IMR-90 (cell line): Measurements from ENCODE around the gene PIEZO1. TPM values are rescaled to one million over a fixed set of nuclear protein-coding genes. Genes with fewer than 3 reads are reported as not detected.

Experiments
- ATAC-seq: fragments of 200-7000 bp; cut with Tn5 transposase; 2 replicates; pipeline ENCODE4 v1.9.1; 2020; ENCODE audit warnings: low read depth, mild to moderate bottlenecking, moderate library complexity
- BruUV-seq: library from RNA; stranded (reverse); fragments of 400-500 nt; replicated peaks from 2 replicates; lab custom pipeline; 2021; lab: Mats Ljungman, UMichigan
- CTCF ChIA-PET: fragments of 300-600 bp; formaldehyde crosslinking; extraction: SDS; loops from one replicate; lab custom pipeline; 2021; ENCODE audit warnings: antibody characterized with exemption; lab: Yijun Ruan, JAX
- POLR2A ChIA-PET: fragments of 300-600 bp; sonication (Branson Sonifier 250); formaldehyde crosslinking; loops from one replicate; lab custom pipeline; 2022; ENCODE audit warnings: antibody characterized with exemption; ENCODE audit not compliant: unreplicated experiment; lab: Charles Lee
- DNase-seq: peaks from one replicate; pipeline ENCODE4 v3.0.0; 2013
- H2AFZ ChIP-seq: replicated peaks from 2 replicates; pipeline ENCODE3; 2013; ENCODE audit warnings: low read length, mild to moderate bottlenecking; ENCODE audit not compliant: poor library complexity
- H2AK5ac ChIP-seq: 2 replicates; pipeline ENCODE4 v1.6.1; 2013; ENCODE audit warnings: low read depth, low read length, inconsistent platforms
- H2AK9ac ChIP-seq: replicated peaks from 2 replicates; pipeline ENCODE3; 2013; ENCODE audit warnings: mild to moderate bottlenecking, low read depth, low read length, moderate library complexity; ENCODE audit not compliant: poor library complexity
- H2BK120ac ChIP-seq: 2 replicates; pipeline ENCODE4 v1.6.1; 2013; ENCODE audit warnings: low read depth, low read length, inconsistent platforms
- H2BK15ac ChIP-seq: 3 replicates; pipeline ENCODE4 v1.6.1; 2013; ENCODE audit warnings: low read depth, low read length, inconsistent platforms
- H2BK20ac ChIP-seq: 2 replicates; pipeline ENCODE4 v1.6.1; 2013; ENCODE audit warnings: low read depth, mild to moderate bottlenecking, inconsistent platforms, low read length, moderate library complexity
- H2BK5ac ChIP-seq: 2 replicates; pipeline ENCODE4 v1.6.1; 2013; ENCODE audit warnings: mild to moderate bottlenecking, low read depth, low read length, inconsistent platforms; ENCODE audit not compliant: poor library complexity, severe bottlenecking
- H3K14ac ChIP-seq: replicated peaks from 2 replicates; pipeline ENCODE4 v1.6.1; 2013; ENCODE audit warnings: low read depth, low read length, inconsistent platforms
- H3K18ac ChIP-seq: 2 replicates; pipeline ENCODE4 v1.6.1; 2013; ENCODE audit warnings: low read depth, low read length, control low read depth
- H3K23ac ChIP-seq: 2 replicates; pipeline ENCODE4 v1.6.1; 2013; ENCODE audit warnings: low read depth, low read length, inconsistent platforms
- H3K27ac ChIP-seq: 2 replicates; pipeline ENCODE4 v1.5.1; 2013; ENCODE audit warnings: mild to moderate bottlenecking, control low read depth, low read length; ENCODE audit not compliant: insufficient read depth
- H3K27me3 ChIP-seq: 2 replicates; pipeline ENCODE4 v1.6.1; 2013; ENCODE audit warnings: low read length; ENCODE audit not compliant: control insufficient read depth, insufficient read depth
- H3K36me3 ChIP-seq: 2 replicates; pipeline ENCODE4 v1.6.1; 2013; ENCODE audit warnings: low read length, mixed read lengths; ENCODE audit not compliant: control insufficient read depth, insufficient read depth
- H3K4ac ChIP-seq: 2 replicates; pipeline ENCODE4 v1.6.1; 2013; ENCODE audit warnings: low read depth, low read length, inconsistent platforms
- H3K4me1 ChIP-seq: 2 replicates; pipeline ENCODE4 v1.6.1; 2013; ENCODE audit warnings: low read length, mixed read lengths; ENCODE audit not compliant: control insufficient read depth, insufficient read depth
- H3K4me2 ChIP-seq: 2 replicates; pipeline ENCODE4 v1.6.1; 2013; ENCODE audit warnings: low read depth, mild to moderate bottlenecking, control low read depth, low read length, moderate library complexity
- H3K4me3 ChIP-seq: 2 replicates; pipeline ENCODE4 v1.5.1; 2013; ENCODE audit warnings: low read depth, mild to moderate bottlenecking, control low read depth, low read length, moderate library complexity; ENCODE audit not compliant: insufficient read depth
- H3K56ac ChIP-seq: 2 replicates; pipeline ENCODE4 v1.6.1; 2013; ENCODE audit warnings: low read length, inconsistent platforms; ENCODE audit not compliant: insufficient read depth; ENCODE audit errors: extremely low read depth
- H3K79me1 ChIP-seq, 2 experiments: 2 replicates each; pipeline ENCODE4 v1.6.1; 2013; ENCODE audit warnings: low read length in 2 of 2, inconsistent platforms in 1 of 2, low read depth in 1 of 2
- H3K9ac ChIP-seq: 2 replicates; pipeline ENCODE4 v1.6.1; 2013; ENCODE audit warnings: low read depth, low read length, control low read depth
- H3K9me1 ChIP-seq: 2 replicates; pipeline ENCODE4 v1.6.1; 2013; ENCODE audit warnings: low read length, inconsistent platforms; ENCODE audit not compliant: insufficient read depth
- H3K9me3 ChIP-seq: 2 replicates; pipeline ENCODE4 v1.6.1; 2013; ENCODE audit warnings: low read length; ENCODE audit not compliant: control insufficient read depth, insufficient read depth
- H4K20me1 ChIP-seq: 2 replicates; pipeline ENCODE4 v1.6.1; 2013; ENCODE audit warnings: low read length, inconsistent platforms; ENCODE audit not compliant: insufficient read depth
- H4K5ac ChIP-seq: 2 replicates; pipeline ENCODE4 v1.6.1; 2013; ENCODE audit warnings: mild to moderate bottlenecking, low read depth, low read length, control low read depth
- H4K8ac ChIP-seq, 2 experiments: 2 replicates each; pipeline ENCODE4 v1.6.1; 2013; ENCODE audit warnings: low read depth in 2 of 2, low read length in 2 of 2, control low read depth in 1 of 2, inconsistent platforms in 1 of 2
- H4K91ac ChIP-seq: 2 replicates; pipeline ENCODE4 v1.6.1; 2013; ENCODE audit warnings: low read depth, low read length, inconsistent platforms; ENCODE audit not compliant: insufficient read depth
- BHLHE40 ChIP-seq: fragments of 150-350 bp; IDR thresholded peaks from 2 replicates; pipeline ENCODE4 v1.6.1; 2016; ENCODE audit warnings: mild to moderate bottlenecking, low read depth, low read length
- CEBPB ChIP-seq: IDR thresholded peaks from 2 replicates; pipeline ENCODE4 v1.6.1; 2012; ENCODE audit warnings: low read depth, low read length, improper control_type of control experiment
- CHD1 ChIP-seq: IDR thresholded peaks from 2 replicates; pipeline ENCODE4 v1.6.1; 2012; ENCODE audit warnings: low read depth, low read length, improper control_type of control experiment
- FOS ChIP-seq: fragments of 150-350 bp; IDR thresholded peaks from 2 replicates; pipeline ENCODE4 v1.6.1; 2016; ENCODE audit warnings: low read depth, low read length
- MAZ ChIP-seq: IDR thresholded peaks from 2 replicates; pipeline ENCODE4 v1.6.1; 2012; ENCODE audit warnings: low read depth, mild to moderate bottlenecking, low read length, improper control_type of control experiment, moderate library complexity, borderline replicate concordance
- NFE2L2 ChIP-seq: fragments of 150-350 bp; IDR thresholded peaks from 2 replicates; pipeline ENCODE4 v1.6.1; 2016; ENCODE audit warnings: low read depth, mild to moderate bottlenecking, low read length
- POLR2A ChIP-seq: IDR thresholded peaks from 2 replicates; pipeline ENCODE4 v1.6.1; 2012; ENCODE audit warnings: mild to moderate bottlenecking, low read depth, low read length
- RAD21 ChIP-seq: IDR thresholded peaks from 2 replicates; pipeline ENCODE4 v1.6.1; 2012; ENCODE audit warnings: low read length, improper control_type of control experiment
- RCOR1 ChIP-seq: IDR thresholded peaks from 2 replicates; pipeline ENCODE4 v1.6.1; 2012; ENCODE audit warnings: mild to moderate bottlenecking, low read length, improper control_type of control experiment; ENCODE audit not compliant: insufficient replicate concordance
- RFX5 ChIP-seq: IDR thresholded peaks from 2 replicates; pipeline ENCODE4 v1.8.0; 2012; ENCODE audit warnings: low read depth, mild to moderate bottlenecking, low read length, moderate library complexity
- WGBS, 2 experiments: methylation state at CpG; one replicate each; pipeline versions ENCODE4 v1.1.5 to v1.1.7; 2013; ENCODE audit warnings: missing lambda C conversion rate in 2 of 2; ENCODE audit not compliant: insufficient read length in 1 of 2; ENCODE audit errors: extremely low coverage in 2 of 2; 5-methylcytosine and 5-hydroxymethylcytosine counted together
- dilution Hi-C: fragments of 300-500 bp; cut with HindIII; formaldehyde crosslinking; loops from one replicate; pipeline ENCODE4 v1.14.3; 2018; ENCODE audit warnings: low sequenced_read_pairs; ENCODE audit not compliant: unreplicated experiment
- in situ Hi-C: fragments of 300-500 bp; cut with MboI; formaldehyde crosslinking; loops from 3 replicates; pipeline ENCODE4 v1.14.3; 2019; ENCODE audit warnings: low sequenced_read_pairs, inconsistent platforms, mixed read lengths
- intact Hi-C: fragments of 100-400 bp; cut with micrococcal nuclease; formaldehyde crosslinking; loops from 2 replicates; pipeline ENCODE4 v1.10.0; 2022
- polyA plus RNA-seq, 3 experiments: library from polyadenylated mRNA; depleted of rRNA; stranded (reverse); fragments of >200 nt; gene quantifications; 2 replicates each; pipeline ENCODE4 v1.2.3, GENCODE V29; 2012; ENCODE audit warnings: low replicate concordance in 1 of 3
- total RNA-seq: library from RNA; depleted of rRNA; stranded (reverse); fragments of >200 nt; gene quantifications from 2 replicates; pipeline ENCODE4 v1.2.3, GENCODE V29; 2012
- TF ChIP-seq, protein P1 (sequence below): fragments of 150-350 bp; IDR thresholded peaks from 2 replicates; pipeline ENCODE4 v1.6.1; 2017; ENCODE audit warnings: mild to moderate bottlenecking, antibody characterized with exemption, low read length, low read depth
- TF ChIP-seq, protein P2 (sequence below): fragments of 150-350 bp; IDR thresholded peaks from 2 replicates; pipeline ENCODE4 v1.6.1; 2016; ENCODE audit warnings: low read depth, mild to moderate bottlenecking, low read length, moderate library complexity, borderline replicate concordance

Gene PIEZO1
- total and polyA plus RNA-seq, 2 of the 4 experiments (the other 2 are of a cell fraction): 36.2 to 372 TPM

DNA sequence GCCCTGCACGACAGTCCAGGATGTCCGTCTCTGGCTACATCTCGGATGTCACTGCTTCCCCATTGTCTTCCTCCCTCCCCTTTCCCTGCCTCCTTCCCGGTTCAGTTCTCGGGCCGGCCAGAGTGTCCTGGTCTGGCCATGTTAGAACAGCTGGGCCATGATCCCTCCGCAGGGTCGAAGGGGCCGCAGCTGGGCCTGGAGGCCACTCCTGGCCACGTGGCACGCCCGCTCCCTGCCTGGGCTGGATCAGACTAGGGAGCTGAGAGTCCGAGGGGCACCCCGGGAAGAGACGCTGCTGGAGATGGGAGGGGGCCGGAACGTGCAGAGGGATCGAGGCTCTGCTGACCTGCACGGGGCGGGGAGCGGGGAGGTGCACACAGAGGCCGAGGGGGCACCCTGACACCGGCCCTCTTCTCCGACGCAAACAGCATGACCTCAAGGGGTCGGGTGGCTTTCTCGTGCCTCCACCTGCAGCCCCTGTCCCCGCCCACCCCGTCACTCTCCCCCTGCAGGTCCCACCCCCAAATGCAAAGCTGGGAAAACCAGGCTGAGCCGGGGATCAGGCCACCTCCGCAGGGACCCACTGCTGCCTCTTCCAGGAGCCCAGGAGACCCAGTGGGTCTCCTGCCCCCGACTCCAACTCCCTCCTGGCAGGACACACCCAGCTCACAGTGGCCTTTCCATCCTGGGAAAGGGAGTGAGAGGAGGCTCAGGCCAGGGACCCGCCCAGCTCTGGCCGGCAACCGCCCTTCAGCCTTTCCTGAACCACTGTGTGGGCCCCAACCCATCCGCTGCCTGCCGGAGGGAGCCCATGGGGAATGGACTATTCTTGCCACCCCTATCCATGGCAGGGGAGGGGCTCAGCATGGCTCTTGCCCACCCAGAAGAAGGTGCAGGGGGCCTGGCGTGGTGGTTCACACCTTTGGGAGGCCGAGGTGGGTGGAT lies 40.2 kb downstream of the PIEZO1 start (continued):
- no peak for TF ChIP-seq RFX5

DNA sequence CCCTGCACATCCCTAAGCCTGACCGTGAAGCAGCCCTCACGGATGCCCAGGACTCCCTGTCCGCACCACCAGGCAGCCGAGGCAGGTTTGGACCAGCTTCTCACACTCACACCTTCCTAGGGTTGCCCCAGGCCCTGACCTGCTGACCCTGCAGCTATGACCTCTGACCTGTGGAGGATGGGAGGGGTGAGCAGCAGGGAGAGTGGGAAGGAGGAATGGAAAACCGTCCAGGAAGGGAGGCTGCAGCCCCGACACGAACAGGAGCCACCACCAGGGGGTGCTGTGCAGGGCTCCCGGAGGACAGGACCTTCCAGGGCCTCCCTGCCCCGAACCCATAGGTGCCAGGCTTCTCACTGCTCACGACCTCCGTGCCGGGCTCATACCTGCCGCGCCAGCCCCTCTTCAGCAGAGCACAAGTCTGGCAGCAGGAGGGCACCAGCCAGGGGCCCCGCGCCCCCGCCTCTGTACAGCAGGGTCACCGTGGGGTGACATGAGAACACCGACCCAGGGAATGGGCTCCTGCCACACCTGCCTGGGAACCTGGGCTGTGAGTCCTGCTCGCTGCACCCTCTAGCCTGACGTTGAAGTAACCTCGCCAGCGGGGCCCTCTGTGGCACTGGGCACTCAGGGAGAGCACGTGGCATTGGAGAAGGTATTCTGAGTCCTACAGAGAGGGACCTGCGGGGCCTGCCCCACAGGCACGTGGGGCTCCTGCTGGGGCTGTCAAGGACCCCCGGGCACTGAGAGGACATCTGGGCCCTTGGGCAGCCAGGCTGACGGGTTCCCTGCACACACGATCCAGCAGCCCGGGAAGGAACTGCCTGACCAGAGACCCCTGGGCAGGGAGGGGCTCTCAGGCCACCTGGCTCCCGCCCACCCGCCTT lies 41.1 kb downstream of the PIEZO1 start:
- dilution Hi-C loops (no loop called here), in situ Hi-C loops (loop anchor here (10.0 kb wide), 1 partner anchor 421 kb away; no protein-coding TSS in a partner anchor), intact Hi-C loops (loop anchor here (1.0 kb wide), 1 partner anchor 41 kb away; the partner anchor contains the start of gene PIEZO1)
- Histone ChIP-seq H3K14ac (no peak overlapping the region), H3K9ac (no peak overlapping the region), H3K4me3 (no peak overlapping the region), H2BK15ac (no peak overlapping the region), H4K91ac (no peak overlapping the region), H2BK20ac (no peak overlapping the region), H2BK5ac (no peak overlapping the region), H3K27me3 (no peaks in the 10 kb centered on the region), H2AK9ac (peak overlapping the region; percentile 94), H3K4me1 (no peaks in the 10 kb centered on the region), H3K23ac (no peak overlapping the region), H3K4me2 (no peak overlapping the region), H3K36me3 (peaks cover 28% of the 10 kb centered on the region), H3K79me1 (peaks cover 12 to 59% of the 10 kb centered on the region in 2 experiments), H3K4ac (0 out of 2 replicates have a peak overlapping the region, but pooled peaks have one; percentile 69), H3K27ac (no peak overlapping the region), H4K20me1 (peaks cover 55% of the 10 kb centered on the region), H3K56ac (no peak overlapping the region), H2BK120ac (no peak overlapping the region), H2AFZ (peak overlapping the region; percentile 68), H4K5ac (no peak overlapping the region), H3K9me3 (no peaks in the 10 kb centered on the region), H3K9me1 (no peaks in the 10 kb centered on the region), H4K8ac (no peak overlapping the region; a peak in 1 of 4 replicates), H2AK5ac (0 out of 2 replicates have a peak overlapping the region, but pooled peaks have one; percentile 30), H3K18ac (no peak overlapping the region)
- WGBS, 2 experiments: 71% methylated on average over 16 of the region's 32 CpGs; no CpG with 5 or more reads in 1 of the 2 experiments
- DNase-seq (peak; percentile 55), ATAC-seq (peak; percentile 90)
- ChIA-PET CTCF (interaction anchor here (0.6 to 1.2 kb wide), 2 partner anchors 12 to 153 kb away, joined by 4 read pairs; no protein-coding TSS in a partner anchor), POLR2A (no interaction called here)
- BruUV-seq: no TSS peak
- TF ChIP-seq MAZ: peak; percentile 50; the same call in 1 of the 2 replicates
- TF ChIP-seq, protein P1, sequence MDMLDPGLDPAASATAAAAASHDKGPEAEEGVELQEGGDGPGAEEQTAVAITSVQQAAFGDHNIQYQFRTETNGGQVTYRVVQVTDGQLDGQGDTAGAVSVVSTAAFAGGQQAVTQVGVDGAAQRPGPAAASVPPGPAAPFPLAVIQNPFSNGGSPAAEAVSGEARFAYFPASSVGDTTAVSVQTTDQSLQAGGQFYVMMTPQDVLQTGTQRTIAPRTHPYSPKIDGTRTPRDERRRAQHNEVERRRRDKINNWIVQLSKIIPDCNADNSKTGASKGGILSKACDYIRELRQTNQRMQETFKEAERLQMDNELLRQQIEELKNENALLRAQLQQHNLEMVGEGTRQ: no peak
- TF ChIP-seq CHD1: no peak
- no peak for TF ChIP-seq CEBPB
- no peak for TF ChIP-seq BHLHE40
- TF ChIP-seq NFE2L2: no peak
- TF ChIP-seq RAD21: peak; percentile 70
- TF ChIP-seq FOS: no peak
- no peak for TF ChIP-seq RCOR1
- TF ChIP-seq, protein P2, sequence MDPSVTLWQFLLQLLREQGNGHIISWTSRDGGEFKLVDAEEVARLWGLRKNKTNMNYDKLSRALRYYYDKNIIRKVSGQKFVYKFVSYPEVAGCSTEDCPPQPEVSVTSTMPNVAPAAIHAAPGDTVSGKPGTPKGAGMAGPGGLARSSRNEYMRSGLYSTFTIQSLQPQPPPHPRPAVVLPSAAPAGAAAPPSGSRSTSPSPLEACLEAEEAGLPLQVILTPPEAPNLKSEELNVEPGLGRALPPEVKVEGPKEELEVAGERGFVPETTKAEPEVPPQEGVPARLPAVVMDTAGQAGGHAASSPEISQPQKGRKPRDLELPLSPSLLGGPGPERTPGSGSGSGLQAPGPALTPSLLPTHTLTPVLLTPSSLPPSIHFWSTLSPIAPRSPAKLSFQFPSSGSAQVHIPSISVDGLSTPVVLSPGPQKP: no peak
- TF ChIP-seq POLR2A: no peak
